Esophagus squamous epithelium (tissue), 5 donors: ENCODE measurements around the gene TLE3. TPM values are rescaled to one million over a fixed set of nuclear protein-coding genes. Genes with fewer than 3 reads are reported as not detected.

Experiments
- DNase-seq: peaks from one replicate; lab custom pipeline; 2025; lab: John Stamatoyannopoulos, UW
- H3K27ac ChIP-seq, 4 donors: fragments of 200-600 bp; sonication (generic); one replicate each; pipeline ENCODE4 v1.5.1; 2016 to 2019; ENCODE audit warnings: mild to moderate bottlenecking in 1 of 4
- H3K27me3 ChIP-seq, 4 donors: fragments of 200-600 bp; sonication (generic); 1 replicate in 3 of 4; 2 replicates in 1 of 4; pipeline versions ENCODE4 v1.5.1 to v1.6.0; 2017 to 2021; ENCODE audit warnings: antibody characterized with exemption in 1 of 4
- H3K36me3 ChIP-seq, 3 donors: fragments of 200-600 bp; sonication (generic); one replicate each; pipeline ENCODE4 v1.5.1; 2016 to 2019
- H3K4me1 ChIP-seq, 3 donors: fragments of 200-600 bp; sonication (generic); one replicate each; pipeline ENCODE4 v1.5.1; 2017 to 2019
- H3K4me3 ChIP-seq, 4 donors: fragments of 200-600 bp; sonication (generic); 1 replicate in 3 of 4; 2 replicates in 1 of 4; pipeline ENCODE4 v1.5.1; 2016 to 2019; ENCODE audit warnings: mild to moderate bottlenecking in 2 of 4, moderate library complexity in 1 of 4
- H3K9me3 ChIP-seq, 3 donors: fragments of 200-600 bp; sonication (generic); one replicate each; pipeline ENCODE4 v1.5.1; 2016 to 2019
- POLR2A ChIP-seq, 4 donors: fragments of 450-650 bp; IDR thresholded peaks; one replicate each; pipeline ENCODE4 v1.6.1; 2017; ENCODE audit warnings: antibody characterized with exemption in 4 of 4, mild to moderate bottlenecking in 4 of 4, moderate library complexity in 3 of 4
- WGBS, 2 donors: methylation state at CpG; one replicate each; pipeline ENCODE4 v1.1.5; 2018; 5-methylcytosine and 5-hydroxymethylcytosine counted together
- intact Hi-C: fragments of 100-400 bp; cut with DNase I; formaldehyde crosslinking; loops from one replicate; pipeline ENCODE4 v1.15.0; 2022
- total RNA-seq, 4 donors: library from RNA; depleted of rRNA; stranded (reverse); fragments of >200 nt; gene quantifications; one replicate each; pipeline ENCODE4 v1.1.0, GENCODE V29; 2016
- TF ChIP-seq, protein P1 (sequence below), 6 experiments: fragments of 450-650 bp in 4 of 6; fragments of 200-600 bp in 2 of 6; sonication (generic) in 2 of 6; IDR thresholded peaks; one replicate each; pipeline ENCODE4 v1.5.1; 2016 to 2019; ENCODE audit warnings: antibody characterized with exemption in 6 of 6, mild to moderate bottlenecking in 4 of 6, moderate library complexity in 4 of 6
- donor health status: DM: yes; HTN: yes; CAD: no.

Gene TLE3
- 100 to 1,000 TPM in 1 of 4 donors, 10 to 100 TPM in 3; 49.6 to 133 (median 64.4) TPM for total RNA-seq

DNA sequence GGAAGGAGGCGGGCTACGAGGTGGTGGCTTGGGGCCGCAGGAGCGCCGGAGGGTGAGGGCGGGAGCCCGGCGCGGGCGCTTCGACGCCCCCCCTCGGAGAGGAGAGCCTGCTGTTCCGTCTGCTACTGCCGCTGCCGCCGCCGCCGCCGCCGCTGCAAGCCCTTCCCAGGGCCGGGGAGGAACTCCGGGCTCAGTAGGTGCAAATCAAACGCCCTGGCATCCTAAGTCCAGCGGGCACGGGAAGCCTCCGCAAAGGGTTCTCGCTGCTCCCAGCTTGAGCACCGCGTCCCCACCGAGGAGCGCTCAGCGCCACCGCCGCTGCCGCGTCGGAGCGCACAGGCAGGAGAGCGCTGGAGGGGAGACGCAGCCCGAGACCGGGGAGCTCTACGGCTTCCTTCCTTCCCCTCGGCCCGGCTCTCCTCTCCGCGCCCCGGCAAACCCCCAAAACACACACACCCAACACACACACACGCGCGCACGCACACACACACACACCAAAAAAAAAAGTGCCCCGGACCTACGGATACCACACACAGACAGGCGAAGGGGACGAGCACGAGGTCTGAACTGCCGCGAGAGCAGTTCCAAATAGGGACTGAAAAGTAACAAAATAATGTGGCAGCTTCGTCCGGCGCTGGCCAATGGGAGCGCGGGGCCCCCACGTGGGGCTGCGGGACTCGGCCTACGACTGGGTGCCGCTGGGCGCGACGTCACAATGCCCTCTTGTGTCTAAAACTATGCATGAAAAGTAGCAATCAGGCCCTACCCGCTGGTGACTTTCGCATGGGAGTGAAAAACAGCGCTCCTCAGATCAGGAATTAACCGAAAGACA lies at the start of gene TLE3:
TSS of gene TLE3 (minus strand) at position 597 of the 832 bp plus-strand sequence. CDS start 1,119 bp downstream, outside the sequence.
- H3K27ac ChIP-seq, result peak within 1 kb of the TSS; percentile 94 to 97 (median 96)
- peak within 1 kb of the TSS; percentile 84 to 95 (median 90) for H3K4me3 ChIP-seq
- peaks cover 0 to 2% (median 0%) of the 10 kb centered on the region in 3 donors for H3K36me3 ChIP-seq
- TF ChIP-seq POLR2A (IDR thresholded peaks at IDR 0.05), result peak in 3 of 4 donors; percentile 92 to 95 (median 95)
- TF ChIP-seq, protein P1, sequence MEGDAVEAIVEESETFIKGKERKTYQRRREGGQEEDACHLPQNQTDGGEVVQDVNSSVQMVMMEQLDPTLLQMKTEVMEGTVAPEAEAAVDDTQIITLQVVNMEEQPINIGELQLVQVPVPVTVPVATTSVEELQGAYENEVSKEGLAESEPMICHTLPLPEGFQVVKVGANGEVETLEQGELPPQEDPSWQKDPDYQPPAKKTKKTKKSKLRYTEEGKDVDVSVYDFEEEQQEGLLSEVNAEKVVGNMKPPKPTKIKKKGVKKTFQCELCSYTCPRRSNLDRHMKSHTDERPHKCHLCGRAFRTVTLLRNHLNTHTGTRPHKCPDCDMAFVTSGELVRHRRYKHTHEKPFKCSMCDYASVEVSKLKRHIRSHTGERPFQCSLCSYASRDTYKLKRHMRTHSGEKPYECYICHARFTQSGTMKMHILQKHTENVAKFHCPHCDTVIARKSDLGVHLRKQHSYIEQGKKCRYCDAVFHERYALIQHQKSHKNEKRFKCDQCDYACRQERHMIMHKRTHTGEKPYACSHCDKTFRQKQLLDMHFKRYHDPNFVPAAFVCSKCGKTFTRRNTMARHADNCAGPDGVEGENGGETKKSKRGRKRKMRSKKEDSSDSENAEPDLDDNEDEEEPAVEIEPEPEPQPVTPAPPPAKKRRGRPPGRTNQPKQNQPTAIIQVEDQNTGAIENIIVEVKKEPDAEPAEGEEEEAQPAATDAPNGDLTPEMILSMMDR (IDR thresholded peaks at IDR 0.05), result peak; percentile 21 to 61 (median 39)
- H3K27me3 ChIP-seq, result peaks cover 0 to 2% (median 0%) of the 10 kb centered on the region in 4 donors
- DNase-seq, result peak; percentile 94
- no peaks in the 10 kb centered on the region for H3K9me3 ChIP-seq
- intact Hi-C loops, result no loop called here
- WGBS, 2 donors, result 0% methylated on average over 17 to 30 of the region's 77 CpGs
- peaks cover 27 to 76% (median 52%) of the 10 kb centered on the region in 3 donors for H3K4me1 ChIP-seq

DNA sequence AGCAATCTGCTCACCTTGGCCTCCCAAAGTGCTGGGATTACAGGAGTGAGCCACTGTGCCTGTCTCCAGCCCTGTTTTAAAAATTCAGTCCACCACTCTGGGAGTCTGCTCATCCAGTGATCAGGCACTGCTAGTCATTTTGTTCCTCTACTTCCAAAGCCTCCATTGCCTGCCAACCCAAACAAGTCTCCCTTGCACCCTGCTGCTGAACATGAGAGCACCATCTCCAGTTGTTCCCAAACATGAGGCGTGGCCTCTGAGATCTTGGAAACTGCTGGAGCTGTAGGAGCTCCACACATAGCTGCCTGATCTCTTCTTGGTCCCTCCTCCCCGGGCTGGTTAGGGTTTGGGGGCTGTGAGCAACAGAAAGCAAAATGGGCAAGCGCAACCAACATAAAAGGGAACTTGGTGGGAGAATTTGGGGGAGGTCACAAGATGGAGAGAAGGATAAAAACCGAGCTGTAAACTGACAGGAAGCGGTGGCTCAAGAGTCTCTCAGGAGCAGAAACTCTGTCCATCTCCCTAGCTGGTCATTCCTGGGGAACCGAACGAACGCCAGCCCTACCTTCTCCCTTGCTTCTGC lies 49.6 kb upstream of the TLE3 start:
- H3K36me3 ChIP-seq, result no peaks in the 10 kb centered on the region
- H3K4me1 ChIP-seq, result no peaks in the 10 kb centered on the region
- intact Hi-C loops, result no loop called here
- peaks cover 0 to 28% (median 0%) of the 10 kb centered on the region in 4 donors for H3K27me3 ChIP-seq
- DNase-seq, result no peak
- H3K4me3 ChIP-seq, result no peak overlapping the region
- 81 to 84% methylated on average over 6 of the region's 8 CpGs for WGBS, 2 donors
- no peak overlapping the region for H3K27ac ChIP-seq
- TF ChIP-seq POLR2A (IDR thresholded peaks at IDR 0.05), result no peak
- TF ChIP-seq, protein P1 (IDR thresholded peaks at IDR 0.05), result no peak
- no peaks in the 10 kb centered on the region for H3K9me3 ChIP-seq

DNA sequence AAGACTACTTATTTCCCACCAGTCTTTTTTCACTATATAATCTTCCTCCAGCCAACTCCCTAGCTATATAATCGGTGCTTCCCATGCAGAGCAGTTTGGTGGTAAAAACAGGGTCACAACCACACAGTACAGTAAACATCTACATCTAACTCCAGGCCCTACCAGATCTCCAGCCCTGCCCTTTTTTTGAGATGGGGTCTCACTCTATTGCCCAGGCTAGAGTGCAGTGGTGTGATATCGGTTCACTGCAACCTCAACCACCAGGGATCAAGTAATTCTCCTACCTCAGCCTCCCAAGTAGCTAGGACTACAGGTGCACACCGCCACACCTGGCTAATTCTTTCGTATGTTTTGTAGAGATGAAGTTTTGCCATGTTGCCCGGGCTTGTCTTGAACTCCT lies 49.1 kb upstream of the TLE3 start:
- no peak overlapping the region for H3K27ac ChIP-seq
- H3K9me3 ChIP-seq, result no peaks in the 10 kb centered on the region
- DNase-seq, result no peak
- TF ChIP-seq POLR2A (IDR thresholded peaks at IDR 0.05), result no peak
- TF ChIP-seq, protein P1 (IDR thresholded peaks at IDR 0.05), result no peak
- H3K27me3 ChIP-seq, result peaks cover 0 to 28% (median 0%) of the 10 kb centered on the region in 4 donors
- no peaks in the 10 kb centered on the region for H3K36me3 ChIP-seq
- WGBS, 2 donors, result 85 to 93% methylated on average over 5 of the region's 5 CpGs
- intact Hi-C loops, result no loop called here
- peaks cover 0 to 3% (median 2%) of the 10 kb centered on the region in 3 donors for H3K4me1 ChIP-seq
- H3K4me3 ChIP-seq, result no peak overlapping the region

DNA sequence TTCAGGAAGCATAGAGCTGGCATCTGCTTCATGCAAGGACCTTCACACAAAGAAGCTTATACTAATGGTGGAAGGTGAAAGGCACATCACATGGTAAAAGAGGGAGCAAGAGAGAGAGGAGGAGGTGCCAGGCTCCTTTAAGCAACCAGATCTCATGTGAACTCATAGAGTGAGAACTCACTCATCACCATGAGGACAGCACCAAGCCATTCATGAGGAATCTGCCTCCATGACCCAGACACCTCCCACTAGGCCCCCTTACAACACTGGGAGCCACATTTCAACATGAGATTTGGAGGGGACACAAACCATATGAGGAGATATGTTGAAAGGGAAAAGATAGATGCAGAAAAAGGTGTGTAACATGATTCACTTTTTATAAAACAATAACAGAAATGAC lies 48.4 kb upstream of the TLE3 start:
- Histone ChIP-seq H3K27ac (no peak overlapping the region), H3K4me3 (no peak overlapping the region), H3K36me3 (no peaks in the 10 kb centered on the region), H3K27me3 (peaks cover 0 to 28% (median 0%) of the 10 kb centered on the region in 4 donors), H3K4me1 (peaks cover 1 to 8% (median 8%) of the 10 kb centered on the region in 3 donors), H3K9me3 (no peaks in the 10 kb centered on the region)
- intact Hi-C loops, result no loop called here
- no peak for TF ChIP-seq POLR2A (IDR thresholded peaks at IDR 0.05)
- TF ChIP-seq, protein P1 (IDR thresholded peaks at IDR 0.05), result no peak
- no peak for DNase-seq

DNA sequence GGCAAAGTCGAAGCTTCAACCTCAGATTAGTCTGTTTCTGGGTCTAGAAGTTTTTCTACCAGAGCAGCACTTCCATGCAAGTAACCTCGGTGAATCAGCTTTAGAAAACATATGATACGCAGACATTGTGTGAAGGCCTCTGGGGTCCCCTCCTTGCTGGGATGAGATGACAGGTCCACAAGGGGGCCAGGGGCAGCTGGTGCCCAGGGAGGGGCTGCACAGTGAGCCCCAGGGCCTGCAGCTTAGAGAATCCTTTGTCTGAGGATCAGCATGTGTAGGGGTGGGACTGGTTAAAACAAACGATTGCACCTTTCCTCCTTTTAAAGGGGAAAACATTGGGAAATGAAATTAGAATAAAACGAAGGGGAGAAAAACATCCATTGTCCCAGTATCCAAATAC lies 47.5 kb upstream of the TLE3 start:
- Histone ChIP-seq H3K4me1 (peaks cover 3 to 17% (median 17%) of the 10 kb centered on the region in 3 donors), H3K36me3 (no peaks in the 10 kb centered on the region), H3K4me3 (no peak overlapping the region), H3K27ac (no peak overlapping the region), H3K27me3 (peaks cover 0 to 28% (median 0%) of the 10 kb centered on the region in 4 donors), H3K9me3 (no peaks in the 10 kb centered on the region)
- 43 to 73% methylated on average over 3 to 5 of the region's 5 CpGs for WGBS, 2 donors
- DNase-seq, result no peak
- intact Hi-C loops, result no loop called here
- no peak for TF ChIP-seq POLR2A (IDR thresholded peaks at IDR 0.05)
- TF ChIP-seq, protein P1 (IDR thresholded peaks at IDR 0.05), result no peak
